DND-41 (cell line): Measurements from ENCODE around the gene FHOD3.

Experiments used
- EZH2 ChIP-seq: IDR thresholded peaks from 3 replicates; pipeline ENCODE4 v1.6.1; 2012; ENCODE audit warnings: borderline replicate concordance, low read depth, mild to moderate bottlenecking, moderate library complexity, low read length, inconsistent platforms; ENCODE audit not compliant: severe bottlenecking
- TF ChIP-seq, protein P1 (sequence below): IDR thresholded peaks from 2 replicates; pipeline ENCODE4 v1.5.1; 2012; ENCODE audit warnings: borderline replicate concordance, low read length, moderate library complexity, mild to moderate bottlenecking; ENCODE audit not compliant: poor library complexity, severe bottlenecking; ENCODE audit errors: extremely low read depth

DNA sequence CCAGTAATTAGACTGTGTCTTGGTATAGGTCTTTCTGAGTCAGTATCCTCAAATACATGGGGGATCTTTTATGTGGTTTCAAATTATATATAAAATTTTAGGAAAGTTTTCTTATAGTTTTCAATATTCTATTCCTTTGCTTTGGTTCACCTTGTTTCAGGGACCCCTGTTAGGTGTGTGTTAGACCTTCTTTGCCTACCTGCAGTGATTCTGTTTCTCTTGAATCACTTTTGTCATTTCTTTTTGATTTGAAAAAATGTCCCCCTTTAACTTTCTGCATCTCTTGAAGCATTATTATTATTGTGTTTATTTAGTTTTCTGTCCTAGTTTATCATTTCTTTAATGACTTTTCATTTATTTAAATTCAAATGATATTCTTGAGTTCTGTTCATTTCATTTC is 98.7 kb downstream of the FHOD3 start:
- TF ChIP-seq, protein P1, sequence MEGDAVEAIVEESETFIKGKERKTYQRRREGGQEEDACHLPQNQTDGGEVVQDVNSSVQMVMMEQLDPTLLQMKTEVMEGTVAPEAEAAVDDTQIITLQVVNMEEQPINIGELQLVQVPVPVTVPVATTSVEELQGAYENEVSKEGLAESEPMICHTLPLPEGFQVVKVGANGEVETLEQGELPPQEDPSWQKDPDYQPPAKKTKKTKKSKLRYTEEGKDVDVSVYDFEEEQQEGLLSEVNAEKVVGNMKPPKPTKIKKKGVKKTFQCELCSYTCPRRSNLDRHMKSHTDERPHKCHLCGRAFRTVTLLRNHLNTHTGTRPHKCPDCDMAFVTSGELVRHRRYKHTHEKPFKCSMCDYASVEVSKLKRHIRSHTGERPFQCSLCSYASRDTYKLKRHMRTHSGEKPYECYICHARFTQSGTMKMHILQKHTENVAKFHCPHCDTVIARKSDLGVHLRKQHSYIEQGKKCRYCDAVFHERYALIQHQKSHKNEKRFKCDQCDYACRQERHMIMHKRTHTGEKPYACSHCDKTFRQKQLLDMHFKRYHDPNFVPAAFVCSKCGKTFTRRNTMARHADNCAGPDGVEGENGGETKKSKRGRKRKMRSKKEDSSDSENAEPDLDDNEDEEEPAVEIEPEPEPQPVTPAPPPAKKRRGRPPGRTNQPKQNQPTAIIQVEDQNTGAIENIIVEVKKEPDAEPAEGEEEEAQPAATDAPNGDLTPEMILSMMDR, result no peak
- TF ChIP-seq EZH2, result no peak
